GM23338 (cell line): ENCODE measurements around the gene POF1B. TPM values are rescaled to one million over a fixed set of nuclear protein-coding genes. Genes with fewer than 3 reads are reported as not detected.
"Not testable (repeated sequence)": the region's sequence is repeated elsewhere in the genome, so short reads cannot be mapped to it uniquely, and the experiment has no call there.

Experiments
- ATAC-seq: fragments of 200-7000 bp; cut with Tn5 transposase; 3 replicates; pipeline ENCODE4 v1.9.1; 2020
- DNase-seq: peaks from one replicate; pipeline ENCODE4 v3.0.0-alpha.2; 2015; ENCODE audit warnings: low spot score
- H2AFZ ChIP-seq: fragments of 200-600 bp; sonication (generic); 2 replicates; pipeline ENCODE4 v1.8.0; 2016; ENCODE audit warnings: antibody characterized with exemption, mild to moderate bottlenecking, moderate library complexity
- H3F3A ChIP-seq: fragments of 200-600 bp; sonication (generic); replicated peaks from 2 replicates; pipeline ENCODE4 v1.8.0; 2017; ENCODE audit warnings: antibody characterized with exemption, mixed run types, low read depth
- H3K27ac ChIP-seq: fragments of 200-600 bp; sonication (generic); 2 replicates; pipeline ENCODE4 v1.6.1; 2016; ENCODE audit warnings: low read depth
- H3K27me3 ChIP-seq: fragments of 200-600 bp; sonication (generic); 2 replicates; pipeline ENCODE4 v1.8.0; 2016; ENCODE audit warnings: mild to moderate bottlenecking, mixed run types, moderate library complexity; ENCODE audit not compliant: insufficient read depth
- H3K36me3 ChIP-seq: fragments of 200-600 bp; sonication (generic); 2 replicates; pipeline ENCODE4 v1.8.0; 2016; ENCODE audit warnings: mild to moderate bottlenecking; ENCODE audit not compliant: insufficient read depth
- H3K4me1 ChIP-seq: fragments of 200-600 bp; sonication (generic); 2 replicates; pipeline ENCODE4 v1.8.0; 2016; ENCODE audit warnings: mild to moderate bottlenecking, moderate library complexity; ENCODE audit not compliant: insufficient read depth
- H3K4me2 ChIP-seq: fragments of 200-600 bp; sonication (generic); 2 replicates; pipeline ENCODE4 v1.7.1; 2017; ENCODE audit warnings: mixed run types
- H3K4me3 ChIP-seq: fragments of 200-600 bp; sonication (generic); 2 replicates; pipeline ENCODE4 v1.6.1; 2016; ENCODE audit warnings: mixed run types
- H3K79me2 ChIP-seq: fragments of 200-600 bp; sonication (generic); replicated peaks from 2 replicates; pipeline ENCODE4 v1.8.0; 2017; ENCODE audit warnings: mild to moderate bottlenecking; ENCODE audit not compliant: insufficient read depth
- H3K9me2 ChIP-seq: fragments of 200-600 bp; sonication (generic); 2 replicates; pipeline ENCODE4 v1.8.0; 2017; ENCODE audit not compliant: insufficient read depth
- H4K20me1 ChIP-seq: fragments of 200-600 bp; sonication (generic); replicated peaks from 2 replicates; pipeline ENCODE4 v1.8.0; 2017; ENCODE audit warnings: mild to moderate bottlenecking; ENCODE audit not compliant: insufficient read depth
- H3K27ac Mint-ChIP-seq: 2 replicates; pipeline ENCODE4 v1.8.0; 2020; ENCODE audit warnings: inconsistent platforms, mild to moderate bottlenecking, moderate library complexity, mixed read lengths
- H3K27me3 Mint-ChIP-seq: 3 replicates; pipeline ENCODE4 v1.8.0; 2022; ENCODE audit warnings: low read depth, mild to moderate bottlenecking, moderate library complexity, mixed read lengths, inconsistent platforms; ENCODE audit not compliant: insufficient read depth, poor library complexity
- H3K36me3 Mint-ChIP-seq: 3 replicates; pipeline ENCODE4 v1.8.0; 2021; ENCODE audit warnings: low read depth, mild to moderate bottlenecking, inconsistent platforms, moderate library complexity, mixed read lengths
- H3K4me1 Mint-ChIP-seq: 3 replicates; pipeline ENCODE4 v1.8.0; 2020; ENCODE audit warnings: mild to moderate bottlenecking, inconsistent platforms, mixed read lengths
- H3K4me3 Mint-ChIP-seq: 3 replicates; pipeline ENCODE4 v1.8.0; 2021; ENCODE audit warnings: moderate library complexity, mild to moderate bottlenecking, inconsistent platforms, mixed read lengths
- H3K9me3 Mint-ChIP-seq: 3 replicates; pipeline ENCODE4 v1.8.0; 2020; ENCODE audit warnings: moderate library complexity, mild to moderate bottlenecking, inconsistent platforms, mixed read lengths
- CREB1 ChIP-seq: fragments of 250-450 bp; sonication (Bioruptor Pico); IDR thresholded peaks from 2 replicates; pipeline ENCODE4 v1.5.0; 2020; ENCODE audit warnings: low read depth, mild to moderate bottlenecking, moderate library complexity
- EZH2 ChIP-seq: fragments of 200-600 bp; sonication (generic); IDR thresholded peaks from one replicate; pipeline ENCODE4 v1.8.0; 2017; ENCODE audit warnings: antibody characterized with exemption, mild to moderate bottlenecking, low read depth; ENCODE audit not compliant: unreplicated experiment
- JUNB ChIP-seq: IDR thresholded peaks from one replicate; pipeline ENCODE4 v1.6.1; 2016; ENCODE audit warnings: antibody characterized with exemption; ENCODE audit not compliant: unreplicated experiment
- NANOG ChIP-seq: IDR thresholded peaks from 2 replicates; pipeline ENCODE4 v1.6.1; 2016; ENCODE audit warnings: antibody characterized with exemption, borderline replicate concordance
- POLR2AphosphoS5 ChIP-seq: IDR thresholded peaks from 2 replicates; pipeline ENCODE4 v1.6.1; 2016; ENCODE audit warnings: antibody characterized with exemption, low read depth
- STAT1 ChIP-seq: IDR thresholded peaks from one replicate; pipeline ENCODE4 v1.6.1; 2016; ENCODE audit warnings: antibody characterized with exemption; ENCODE audit not compliant: unreplicated experiment
- ZNF114 ChIP-seq: fragments of 250-450 bp; sonication (Bioruptor Pico); IDR thresholded peaks from 2 replicates; pipeline ENCODE4 v1.5.0; 2020; ENCODE audit warnings: mild to moderate bottlenecking, moderate library complexity
- ZNF331 ChIP-seq: fragments of 250-450 bp; sonication (Bioruptor Pico); IDR thresholded peaks from 2 replicates; pipeline ENCODE4 v1.5.0; 2020; ENCODE audit warnings: low read depth, mild to moderate bottlenecking, moderate library complexity
- polyA plus RNA-seq: library from polyadenylated mRNA; unstranded; fragments of >200 nt; fragmentation: Nextera tagmentation; extraction: Ambion mirVana; gene quantifications from 2 replicates; pipeline ENCODE4 v1.2.1, GENCODE V29; 2016
- total RNA-seq: library from RNA; depleted of rRNA; stranded (reverse); fragments of >200 nt; shearing (Covaris generic); gene quantifications from 2 replicates; pipeline ENCODE4 v1.2.3, GENCODE V29; 2014
- TF ChIP-seq, protein P1 (sequence below): fragments of 250-450 bp; sonication (Bioruptor Pico); IDR thresholded peaks from 2 replicates; pipeline ENCODE4 v1.5.0; 2020; ENCODE audit warnings: mild to moderate bottlenecking, moderate library complexity
- TF ChIP-seq, protein P2 (sequence below), 2 experiments: fragments of 200-600 bp in 1 of 2; sonication (generic) in 1 of 2; conservative IDR thresholded peaks; 2 replicates each; pipeline versions ENCODE4 v1.5.1 to v1.6.1; 2016 to 2017; ENCODE audit warnings: antibody characterized with exemption in 2 of 2, low read depth in 2 of 2, mild to moderate bottlenecking in 2 of 2, moderate library complexity in 1 of 2

Gene POF1B
- total and polyA plus RNA-seq, 2 experiments from 2014 or later, result 0.05 to 0.10 TPM

DNA sequence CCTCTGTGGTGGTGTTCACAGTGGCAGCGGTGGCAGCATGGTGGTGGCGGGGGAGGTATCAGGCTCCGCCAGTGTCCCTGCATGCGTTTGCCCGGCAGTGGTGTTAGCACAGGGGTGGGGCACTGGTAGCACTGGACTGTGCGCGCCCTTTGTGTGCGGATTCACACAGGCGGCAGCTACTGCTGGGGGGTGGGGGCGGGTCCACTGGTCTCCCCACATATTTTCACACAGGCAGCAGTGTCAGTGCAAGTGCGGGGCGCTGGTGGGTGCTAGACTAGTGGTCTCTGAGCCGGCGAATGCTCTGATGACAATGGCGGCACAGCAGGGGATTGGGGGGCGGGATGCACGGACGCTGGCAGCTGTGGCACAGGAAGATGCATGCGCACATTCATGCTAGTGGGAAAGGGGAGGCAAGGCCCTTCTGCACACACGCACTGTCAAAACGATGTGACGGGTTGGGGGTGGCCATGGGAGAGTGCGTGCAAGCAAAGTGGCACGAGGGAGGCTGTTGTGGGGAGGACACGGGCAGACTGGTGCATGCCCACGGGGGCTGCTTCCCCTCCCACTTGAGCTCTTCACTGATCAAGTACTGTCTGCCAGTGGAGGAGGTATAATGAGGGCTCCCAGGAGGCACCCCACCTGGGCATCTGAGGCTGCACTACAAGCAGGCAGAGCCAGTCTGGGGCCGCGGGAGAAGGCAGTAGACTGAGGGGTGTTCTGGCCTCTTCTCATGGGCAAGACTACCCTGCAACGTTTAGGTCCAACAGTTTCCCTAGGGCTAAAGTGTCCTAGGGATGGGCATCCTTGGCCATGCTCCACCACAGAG is 53.0 kb downstream of the POF1B start:
- no peak overlapping the region for H2AFZ ChIP-seq

DNA sequence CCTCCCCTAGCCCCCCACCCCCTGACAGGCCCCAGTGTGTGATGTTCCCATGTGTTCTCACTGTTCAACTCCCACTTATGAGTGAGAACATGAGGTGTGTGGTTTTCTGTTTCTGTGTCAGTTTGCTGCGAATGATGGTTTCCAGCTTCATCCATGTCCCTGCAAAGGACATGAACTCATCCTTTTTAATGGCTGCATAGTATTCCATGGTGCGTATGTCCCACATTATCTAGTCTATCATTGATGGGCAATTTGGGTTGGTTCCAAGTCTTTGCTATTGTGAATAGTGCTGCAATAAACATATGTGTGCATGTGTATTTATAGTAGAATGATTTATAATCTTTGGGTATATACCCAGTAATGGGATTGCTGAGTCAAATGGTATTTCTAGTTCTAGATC is 68.1 kb downstream of the POF1B start:
- H3K79me2 ChIP-seq, H3F3A ChIP-seq, H3K9me3 Mint-ChIP-seq, H3K27ac Mint-ChIP-seq, H2AFZ ChIP-seq, ATAC-seq, H3K9me2 ChIP-seq, DNase-seq, H3K36me3 Mint-ChIP-seq, H3K27ac ChIP-seq, H3K4me1 ChIP-seq, H4K20me1 ChIP-seq, H3K4me1 Mint-ChIP-seq, H3K27me3 Mint-ChIP-seq, H3K4me3 ChIP-seq, H3K27me3 ChIP-seq, H3K4me2 ChIP-seq, H3K4me3 Mint-ChIP-seq, H3K36me3 ChIP-seq: not testable (repeated sequence)

More for the DNA sequence above, 53.0 kb downstream of the POF1B start:
- H4K20me1 ChIP-seq, result no peaks in the 10 kb centered on the region
- no peaks in the 10 kb centered on the region for H3K9me2 ChIP-seq
- no peaks in the 10 kb centered on the region for H3F3A ChIP-seq
- H3K79me2 ChIP-seq, result no peaks in the 10 kb centered on the region
- H3K4me3 ChIP-seq, result no peak overlapping the region
- H3K27ac ChIP-seq, result no peak overlapping the region
- TF ChIP-seq EZH2 (no peak), STAT1 (no peak), NANOG (no peak), POLR2AphosphoS5 (no peak), JUNB (no peak), ZNF331 (no peak), ZNF114 (CRISPR knock-in tag) (no peak), CREB1 (CRISPR knock-in tag) (no peak)
- TF ChIP-seq, protein P1, sequence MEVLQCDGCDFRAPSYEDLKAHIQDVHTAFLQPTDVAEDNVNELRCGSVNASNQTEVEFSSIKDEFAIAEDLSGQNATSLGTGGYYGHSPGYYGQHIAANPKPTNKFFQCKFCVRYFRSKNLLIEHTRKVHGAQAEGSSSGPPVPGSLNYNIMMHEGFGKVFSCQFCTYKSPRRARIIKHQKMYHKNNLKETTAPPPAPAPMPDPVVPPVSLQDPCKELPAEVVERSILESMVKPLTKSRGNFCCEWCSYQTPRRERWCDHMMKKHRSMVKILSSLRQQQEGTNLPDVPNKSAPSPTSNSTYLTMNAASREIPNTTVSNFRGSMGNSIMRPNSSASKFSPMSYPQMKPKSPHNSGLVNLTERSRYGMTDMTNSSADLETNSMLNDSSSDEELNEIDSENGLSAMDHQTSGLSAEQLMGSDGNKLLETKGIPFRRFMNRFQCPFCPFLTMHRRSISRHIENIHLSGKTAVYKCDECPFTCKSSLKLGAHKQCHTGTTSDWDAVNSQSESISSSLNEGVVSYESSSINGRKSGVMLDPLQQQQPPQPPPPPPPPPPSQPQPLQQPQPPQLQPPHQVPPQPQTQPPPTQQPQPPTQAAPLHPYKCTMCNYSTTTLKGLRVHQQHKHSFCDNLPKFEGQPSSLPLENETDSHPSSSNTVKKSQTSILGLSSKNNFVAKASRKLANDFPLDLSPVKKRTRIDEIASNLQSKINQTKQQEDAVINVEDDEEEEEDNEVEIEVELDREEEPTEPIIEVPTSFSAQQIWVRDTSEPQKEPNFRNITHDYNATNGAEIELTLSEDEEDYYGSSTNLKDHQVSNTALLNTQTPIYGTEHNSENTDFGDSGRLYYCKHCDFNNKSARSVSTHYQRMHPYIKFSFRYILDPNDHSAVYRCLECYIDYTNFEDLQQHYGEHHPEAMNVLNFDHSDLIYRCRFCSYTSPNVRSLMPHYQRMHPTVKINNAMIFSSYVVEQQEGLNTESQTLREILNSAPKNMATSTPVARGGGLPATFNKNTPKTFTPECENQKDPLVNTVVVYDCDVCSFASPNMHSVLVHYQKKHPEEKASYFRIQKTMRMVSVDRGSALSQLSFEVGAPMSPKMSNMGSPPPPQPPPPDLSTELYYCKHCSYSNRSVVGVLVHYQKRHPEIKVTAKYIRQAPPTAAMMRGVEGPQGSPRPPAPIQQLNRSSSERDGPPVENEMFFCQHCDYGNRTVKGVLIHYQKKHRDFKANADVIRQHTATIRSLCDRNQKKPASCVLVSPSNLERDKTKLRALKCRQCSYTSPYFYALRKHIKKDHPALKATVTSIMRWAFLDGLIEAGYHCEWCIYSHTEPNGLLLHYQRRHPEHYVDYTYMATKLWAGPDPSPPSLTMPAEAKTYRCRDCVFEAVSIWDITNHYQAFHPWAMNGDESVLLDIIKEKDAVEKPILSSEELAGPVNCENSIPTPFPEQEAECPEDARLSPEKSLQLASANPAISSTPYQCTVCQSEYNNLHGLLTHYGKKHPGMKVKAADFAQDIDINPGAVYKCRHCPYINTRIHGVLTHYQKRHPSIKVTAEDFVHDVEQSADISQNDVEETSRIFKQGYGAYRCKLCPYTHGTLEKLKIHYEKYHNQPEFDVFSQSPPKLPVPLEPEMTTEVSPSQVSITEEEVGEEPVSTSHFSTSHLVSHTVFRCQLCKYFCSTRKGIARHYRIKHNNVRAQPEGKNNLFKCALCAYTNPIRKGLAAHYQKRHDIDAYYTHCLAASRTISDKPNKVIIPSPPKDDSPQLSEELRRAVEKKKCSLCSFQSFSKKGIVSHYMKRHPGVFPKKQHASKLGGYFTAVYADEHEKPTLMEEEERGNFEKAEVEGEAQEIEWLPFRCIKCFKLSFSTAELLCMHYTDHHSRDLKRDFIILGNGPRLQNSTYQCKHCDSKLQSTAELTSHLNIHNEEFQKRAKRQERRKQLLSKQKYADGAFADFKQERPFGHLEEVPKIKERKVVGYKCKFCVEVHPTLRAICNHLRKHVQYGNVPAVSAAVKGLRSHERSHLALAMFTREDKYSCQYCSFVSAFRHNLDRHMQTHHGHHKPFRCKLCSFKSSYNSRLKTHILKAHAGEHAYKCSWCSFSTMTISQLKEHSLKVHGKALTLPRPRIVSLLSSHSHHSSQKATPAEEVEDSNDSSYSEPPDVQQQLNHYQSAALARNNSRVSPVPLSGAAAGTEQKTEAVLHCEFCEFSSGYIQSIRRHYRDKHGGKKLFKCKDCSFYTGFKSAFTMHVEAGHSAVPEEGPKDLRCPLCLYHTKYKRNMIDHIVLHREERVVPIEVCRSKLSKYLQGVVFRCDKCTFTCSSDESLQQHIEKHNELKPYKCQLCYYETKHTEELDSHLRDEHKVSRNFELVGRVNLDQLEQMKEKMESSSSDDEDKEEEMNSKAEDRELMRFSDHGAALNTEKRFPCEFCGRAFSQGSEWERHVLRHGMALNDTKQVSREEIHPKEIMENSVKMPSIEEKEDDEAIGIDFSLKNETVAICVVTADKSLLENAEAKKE, result no peak
- TF ChIP-seq, protein P2, sequence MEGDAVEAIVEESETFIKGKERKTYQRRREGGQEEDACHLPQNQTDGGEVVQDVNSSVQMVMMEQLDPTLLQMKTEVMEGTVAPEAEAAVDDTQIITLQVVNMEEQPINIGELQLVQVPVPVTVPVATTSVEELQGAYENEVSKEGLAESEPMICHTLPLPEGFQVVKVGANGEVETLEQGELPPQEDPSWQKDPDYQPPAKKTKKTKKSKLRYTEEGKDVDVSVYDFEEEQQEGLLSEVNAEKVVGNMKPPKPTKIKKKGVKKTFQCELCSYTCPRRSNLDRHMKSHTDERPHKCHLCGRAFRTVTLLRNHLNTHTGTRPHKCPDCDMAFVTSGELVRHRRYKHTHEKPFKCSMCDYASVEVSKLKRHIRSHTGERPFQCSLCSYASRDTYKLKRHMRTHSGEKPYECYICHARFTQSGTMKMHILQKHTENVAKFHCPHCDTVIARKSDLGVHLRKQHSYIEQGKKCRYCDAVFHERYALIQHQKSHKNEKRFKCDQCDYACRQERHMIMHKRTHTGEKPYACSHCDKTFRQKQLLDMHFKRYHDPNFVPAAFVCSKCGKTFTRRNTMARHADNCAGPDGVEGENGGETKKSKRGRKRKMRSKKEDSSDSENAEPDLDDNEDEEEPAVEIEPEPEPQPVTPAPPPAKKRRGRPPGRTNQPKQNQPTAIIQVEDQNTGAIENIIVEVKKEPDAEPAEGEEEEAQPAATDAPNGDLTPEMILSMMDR (conservative IDR thresholded peaks at IDR 0.05; ENCODE audit: low read depth in 2 of 2), result no peak
- Mint-ChIP-seq H3K27ac (no peak overlapping the region), H3K27me3 (no peaks in the 10 kb centered on the region), H3K9me3 (no peaks in the 10 kb centered on the region; the same call in 2 of the 3 replicates), H3K4me3 (no peak overlapping the region), H3K36me3 (no peaks in the 10 kb centered on the region), H3K4me1 (no peaks in the 10 kb centered on the region)
- ATAC-seq (no peak), DNase-seq (no peak)
- no peaks in the 10 kb centered on the region for H3K27me3 ChIP-seq
- no peak overlapping the region for H3K4me2 ChIP-seq
- H3K4me1 ChIP-seq, result no peaks in the 10 kb centered on the region
- no peaks in the 10 kb centered on the region for H3K36me3 ChIP-seq
